IMR-90 (cell line): ENCODE data around the gene KAZN. TPM values are rescaled to one million over a fixed set of nuclear protein-coding genes. Genes with fewer than 3 reads are reported as not detected.

Experiments used
- ATAC-seq: fragments of 200-7000 bp; cut with Tn5 transposase; 2 replicates; pipeline ENCODE4 v1.9.1; 2020; ENCODE audit warnings: low read depth, mild to moderate bottlenecking, moderate library complexity
- BruUV-seq: library from RNA; stranded (reverse); fragments of 400-500 nt; replicated peaks from 2 replicates; lab custom pipeline; 2021; lab: Mats Ljungman, UMichigan
- CTCF ChIA-PET: fragments of 300-600 bp; formaldehyde crosslinking; extraction: SDS; loops from one replicate; lab custom pipeline; 2021; ENCODE audit warnings: antibody characterized with exemption; lab: Yijun Ruan, JAX
- POLR2A ChIA-PET: fragments of 300-600 bp; sonication (Branson Sonifier 250); formaldehyde crosslinking; loops from one replicate; lab custom pipeline; 2022; ENCODE audit warnings: antibody characterized with exemption; ENCODE audit not compliant: unreplicated experiment; lab: Charles Lee
- DNase-seq: peaks from one replicate; pipeline ENCODE4 v3.0.0; 2013
- H2AFZ ChIP-seq: replicated peaks from 2 replicates; pipeline ENCODE3; 2013; ENCODE audit warnings: low read length, mild to moderate bottlenecking; ENCODE audit not compliant: poor library complexity
- H2AK5ac ChIP-seq: 2 replicates; pipeline ENCODE4 v1.6.1; 2013; ENCODE audit warnings: low read depth, low read length, inconsistent platforms
- H2AK9ac ChIP-seq: replicated peaks from 2 replicates; pipeline ENCODE3; 2013; ENCODE audit warnings: mild to moderate bottlenecking, low read depth, low read length, moderate library complexity; ENCODE audit not compliant: poor library complexity
- H2BK120ac ChIP-seq: 2 replicates; pipeline ENCODE4 v1.6.1; 2013; ENCODE audit warnings: low read depth, low read length, inconsistent platforms
- H2BK15ac ChIP-seq: 3 replicates; pipeline ENCODE4 v1.6.1; 2013; ENCODE audit warnings: low read depth, low read length, inconsistent platforms
- H2BK20ac ChIP-seq: 2 replicates; pipeline ENCODE4 v1.6.1; 2013; ENCODE audit warnings: low read depth, mild to moderate bottlenecking, inconsistent platforms, low read length, moderate library complexity
- H2BK5ac ChIP-seq: 2 replicates; pipeline ENCODE4 v1.6.1; 2013; ENCODE audit warnings: mild to moderate bottlenecking, low read depth, low read length, inconsistent platforms; ENCODE audit not compliant: poor library complexity, severe bottlenecking
- H3K14ac ChIP-seq: replicated peaks from 2 replicates; pipeline ENCODE4 v1.6.1; 2013; ENCODE audit warnings: low read depth, low read length, inconsistent platforms
- H3K18ac ChIP-seq: 2 replicates; pipeline ENCODE4 v1.6.1; 2013; ENCODE audit warnings: low read depth, low read length, control low read depth
- H3K23ac ChIP-seq: 2 replicates; pipeline ENCODE4 v1.6.1; 2013; ENCODE audit warnings: low read depth, low read length, inconsistent platforms
- H3K27ac ChIP-seq: 2 replicates; pipeline ENCODE4 v1.5.1; 2013; ENCODE audit warnings: mild to moderate bottlenecking, control low read depth, low read length; ENCODE audit not compliant: insufficient read depth
- H3K27me3 ChIP-seq: 2 replicates; pipeline ENCODE4 v1.6.1; 2013; ENCODE audit warnings: low read length; ENCODE audit not compliant: control insufficient read depth, insufficient read depth
- H3K36me3 ChIP-seq: 2 replicates; pipeline ENCODE4 v1.6.1; 2013; ENCODE audit warnings: low read length, mixed read lengths; ENCODE audit not compliant: control insufficient read depth, insufficient read depth
- H3K4ac ChIP-seq: 2 replicates; pipeline ENCODE4 v1.6.1; 2013; ENCODE audit warnings: low read depth, low read length, inconsistent platforms
- H3K4me1 ChIP-seq: 2 replicates; pipeline ENCODE4 v1.6.1; 2013; ENCODE audit warnings: low read length, mixed read lengths; ENCODE audit not compliant: control insufficient read depth, insufficient read depth
- H3K4me2 ChIP-seq: 2 replicates; pipeline ENCODE4 v1.6.1; 2013; ENCODE audit warnings: low read depth, mild to moderate bottlenecking, control low read depth, low read length, moderate library complexity
- H3K4me3 ChIP-seq: 2 replicates; pipeline ENCODE4 v1.5.1; 2013; ENCODE audit warnings: low read depth, mild to moderate bottlenecking, control low read depth, low read length, moderate library complexity; ENCODE audit not compliant: insufficient read depth
- H3K56ac ChIP-seq: 2 replicates; pipeline ENCODE4 v1.6.1; 2013; ENCODE audit warnings: low read length, inconsistent platforms; ENCODE audit not compliant: insufficient read depth; ENCODE audit errors: extremely low read depth
- H3K79me1 ChIP-seq, 2 experiments: 2 replicates each; pipeline ENCODE4 v1.6.1; 2013; ENCODE audit warnings: low read length in 2 of 2, inconsistent platforms in 1 of 2, low read depth in 1 of 2
- H3K9ac ChIP-seq: 2 replicates; pipeline ENCODE4 v1.6.1; 2013; ENCODE audit warnings: low read depth, low read length, control low read depth
- H3K9me1 ChIP-seq: 2 replicates; pipeline ENCODE4 v1.6.1; 2013; ENCODE audit warnings: low read length, inconsistent platforms; ENCODE audit not compliant: insufficient read depth
- H3K9me3 ChIP-seq: 2 replicates; pipeline ENCODE4 v1.6.1; 2013; ENCODE audit warnings: low read length; ENCODE audit not compliant: control insufficient read depth, insufficient read depth
- H4K20me1 ChIP-seq: 2 replicates; pipeline ENCODE4 v1.6.1; 2013; ENCODE audit warnings: low read length, inconsistent platforms; ENCODE audit not compliant: insufficient read depth
- H4K5ac ChIP-seq: 2 replicates; pipeline ENCODE4 v1.6.1; 2013; ENCODE audit warnings: mild to moderate bottlenecking, low read depth, low read length, control low read depth
- H4K8ac ChIP-seq, 2 experiments: 2 replicates each; pipeline ENCODE4 v1.6.1; 2013; ENCODE audit warnings: low read depth in 2 of 2, low read length in 2 of 2, control low read depth in 1 of 2, inconsistent platforms in 1 of 2
- H4K91ac ChIP-seq: 2 replicates; pipeline ENCODE4 v1.6.1; 2013; ENCODE audit warnings: low read depth, low read length, inconsistent platforms; ENCODE audit not compliant: insufficient read depth
- BHLHE40 ChIP-seq: fragments of 150-350 bp; IDR thresholded peaks from 2 replicates; pipeline ENCODE4 v1.6.1; 2016; ENCODE audit warnings: mild to moderate bottlenecking, low read depth, low read length
- CTCF ChIP-seq: conservative IDR thresholded peaks from 2 replicates; pipeline ENCODE4 v1.5.1; 2012; ENCODE audit warnings: mild to moderate bottlenecking, low read depth, low read length, improper control_type of control experiment
- ELK1 ChIP-seq: fragments of 150-350 bp; IDR thresholded peaks from 2 replicates; pipeline ENCODE4 v1.6.1; 2016; ENCODE audit warnings: low read depth, mild to moderate bottlenecking, low read length, moderate library complexity, borderline replicate concordance
- FOS ChIP-seq: fragments of 150-350 bp; IDR thresholded peaks from 2 replicates; pipeline ENCODE4 v1.6.1; 2016; ENCODE audit warnings: low read depth, low read length
- NFE2L2 ChIP-seq: fragments of 150-350 bp; IDR thresholded peaks from 2 replicates; pipeline ENCODE4 v1.6.1; 2016; ENCODE audit warnings: low read depth, mild to moderate bottlenecking, low read length
- SMC3 ChIP-seq: fragments of 150-350 bp; IDR thresholded peaks from 2 replicates; pipeline ENCODE4 v1.6.1; 2016; ENCODE audit warnings: low read depth, mild to moderate bottlenecking, antibody characterized with exemption, low read length, moderate library complexity
- USF2 ChIP-seq: fragments of 150-350 bp; IDR thresholded peaks from 2 replicates; pipeline ENCODE4 v1.6.1; 2017; ENCODE audit warnings: mild to moderate bottlenecking, antibody characterized with exemption, low read length, low read depth
- WGBS, 2 experiments: methylation state at CpG; one replicate each; pipeline versions ENCODE4 v1.1.5 to v1.1.7; 2013; ENCODE audit warnings: missing lambda C conversion rate in 2 of 2; ENCODE audit not compliant: insufficient read length in 1 of 2; ENCODE audit errors: extremely low coverage in 2 of 2; 5-methylcytosine and 5-hydroxymethylcytosine counted together
- dilution Hi-C: fragments of 300-500 bp; cut with HindIII; formaldehyde crosslinking; loops from one replicate; pipeline ENCODE4 v1.14.3; 2018; ENCODE audit warnings: low sequenced_read_pairs; ENCODE audit not compliant: unreplicated experiment
- in situ Hi-C: fragments of 300-500 bp; cut with MboI; formaldehyde crosslinking; loops from 3 replicates; pipeline ENCODE4 v1.14.3; 2019; ENCODE audit warnings: low sequenced_read_pairs, inconsistent platforms, mixed read lengths
- intact Hi-C: fragments of 100-400 bp; cut with micrococcal nuclease; formaldehyde crosslinking; loops from 2 replicates; pipeline ENCODE4 v1.10.0; 2022
- polyA plus RNA-seq, 3 experiments: library from polyadenylated mRNA; depleted of rRNA; stranded (reverse); fragments of >200 nt; gene quantifications; 2 replicates each; pipeline ENCODE4 v1.2.3, GENCODE V29; 2012; ENCODE audit warnings: low replicate concordance in 1 of 3
- total RNA-seq: library from RNA; depleted of rRNA; stranded (reverse); fragments of >200 nt; gene quantifications from 2 replicates; pipeline ENCODE4 v1.2.3, GENCODE V29; 2012

Gene KAZN
- total and polyA plus RNA-seq, 2 of the 4 experiments (the other 2 are of a cell fraction), result 5.2 to 10.5 TPM

- Histone ChIP-seq H4K20me1 (no peaks in the 10 kb centered on the region), H2BK5ac (no peak overlapping the region), H2BK20ac (no peak overlapping the region), H3K27me3 (peaks cover 2% of the 10 kb centered on the region; the same call in 1 of the 2 replicates), H2BK120ac (no peak overlapping the region), H3K4ac (no peak overlapping the region), H3K27ac (no peak overlapping the region), H3K9ac (no peak overlapping the region), H3K18ac (no peak overlapping the region), H3K56ac (no peak overlapping the region), H2BK15ac (no peak overlapping the region), H3K36me3 (no peaks in the 10 kb centered on the region), H3K4me3 (no peak overlapping the region), H3K9me3 (no peaks in the 10 kb centered on the region), H3K79me1 (no peaks in the 10 kb centered on the region), H3K4me1 (no peaks in the 10 kb centered on the region), H3K4me2 (no peak overlapping the region), H2AK5ac (no peak overlapping the region), H2AK9ac (no peak overlapping the region), H3K23ac (no peak overlapping the region), H2AFZ (no peak overlapping the region), H4K5ac (no peak overlapping the region), H4K91ac (no peak overlapping the region), H4K8ac (no peak overlapping the region), H3K9me1 (no peaks in the 10 kb centered on the region), H3K14ac (no peak overlapping the region)
- CTCF ChIA-PET, result no interaction called here
- no peak for TF ChIP-seq ELK1
- TF ChIP-seq NFE2L2, result no peak
- TF ChIP-seq USF2, result no peak
- no peak for TF ChIP-seq CTCF
- no peak for TF ChIP-seq BHLHE40
- TF ChIP-seq FOS, result no peak
- TF ChIP-seq SMC3, result no peak
- DNase-seq, result no peak
- no CpG with 5 or more reads among the region's 10 CpGs for WGBS, 2 experiments
- in situ Hi-C loops (no loop called here), dilution Hi-C loops (no loop called here), intact Hi-C loops (no loop called here)
- no TSS peak for BruUV-seq
- ATAC-seq, result no peak
- POLR2A ChIA-PET, result no interaction called here
Measured at GRCh38 chr1:14715266-14715665, 116.8 kb downstream of the KAZN start.
